ENCODE results near the gene ELP5. TPM values are rescaled to one million over a fixed set of nuclear protein-coding genes. Genes with fewer than 3 reads are reported as not detected.
A peak's percentile ranks its signal among the peaks of the same experiment; 100 is the strongest.

Gene ELP5
- total and polyA plus RNA-seq, 2 donors from 2014 or later = 41.9 to 110 TPM

DNA sequence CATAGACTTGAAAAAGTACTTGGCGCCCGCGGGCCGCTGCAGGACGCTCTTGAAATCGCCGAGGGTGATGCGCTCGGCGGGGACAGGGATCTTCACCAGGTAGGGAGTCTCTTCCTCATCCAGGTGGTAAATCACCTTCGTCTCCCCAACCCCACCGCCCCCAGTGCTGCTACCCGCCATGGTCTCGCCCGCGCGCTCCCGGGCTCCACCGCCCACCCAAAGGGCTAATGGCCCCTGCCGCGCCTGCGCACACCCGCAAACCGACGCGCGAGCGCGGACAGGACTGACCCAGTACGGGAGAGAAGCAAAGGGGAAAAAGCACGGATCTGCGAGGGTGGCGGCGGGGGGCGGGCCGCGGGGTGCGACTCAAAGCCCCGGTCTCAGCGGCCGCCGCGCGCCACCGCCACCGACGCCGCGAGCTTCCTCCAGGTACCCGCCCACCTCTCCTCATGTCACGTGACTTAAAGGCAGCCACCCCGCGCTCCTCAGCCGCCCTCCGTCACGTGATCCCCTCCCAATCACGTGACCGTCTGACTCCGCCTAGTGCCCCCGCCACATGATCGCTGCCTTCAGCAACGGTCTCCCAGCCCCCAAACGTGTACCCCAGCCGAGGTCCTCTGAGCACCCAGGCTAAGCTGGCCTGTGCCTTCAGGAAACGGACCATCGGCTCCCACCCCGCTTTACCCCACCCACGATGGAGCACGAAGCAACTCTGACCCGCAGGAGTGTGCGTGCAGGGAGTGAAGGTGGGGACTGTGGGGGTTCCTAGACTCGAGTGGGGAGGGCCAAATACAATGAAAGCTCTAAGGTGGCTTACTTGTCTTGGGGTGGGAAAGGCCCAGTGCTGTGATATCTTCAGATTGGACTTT lies 17.7 kb upstream of the ELP5 start, which contains the start of gene DVL2:
DVL2 (minus strand) TSS at position 435 of the 869 bp plus-strand sequence; CDS start at position 180, 255 bp downstream.
- TF ChIP-seq, protein P1, sequence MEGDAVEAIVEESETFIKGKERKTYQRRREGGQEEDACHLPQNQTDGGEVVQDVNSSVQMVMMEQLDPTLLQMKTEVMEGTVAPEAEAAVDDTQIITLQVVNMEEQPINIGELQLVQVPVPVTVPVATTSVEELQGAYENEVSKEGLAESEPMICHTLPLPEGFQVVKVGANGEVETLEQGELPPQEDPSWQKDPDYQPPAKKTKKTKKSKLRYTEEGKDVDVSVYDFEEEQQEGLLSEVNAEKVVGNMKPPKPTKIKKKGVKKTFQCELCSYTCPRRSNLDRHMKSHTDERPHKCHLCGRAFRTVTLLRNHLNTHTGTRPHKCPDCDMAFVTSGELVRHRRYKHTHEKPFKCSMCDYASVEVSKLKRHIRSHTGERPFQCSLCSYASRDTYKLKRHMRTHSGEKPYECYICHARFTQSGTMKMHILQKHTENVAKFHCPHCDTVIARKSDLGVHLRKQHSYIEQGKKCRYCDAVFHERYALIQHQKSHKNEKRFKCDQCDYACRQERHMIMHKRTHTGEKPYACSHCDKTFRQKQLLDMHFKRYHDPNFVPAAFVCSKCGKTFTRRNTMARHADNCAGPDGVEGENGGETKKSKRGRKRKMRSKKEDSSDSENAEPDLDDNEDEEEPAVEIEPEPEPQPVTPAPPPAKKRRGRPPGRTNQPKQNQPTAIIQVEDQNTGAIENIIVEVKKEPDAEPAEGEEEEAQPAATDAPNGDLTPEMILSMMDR (IDR thresholded peaks at IDR 0.05; ENCODE audit: borderline replicate concordance, extremely low read depth, insufficient read depth) = peak; percentile 2
- peak within 1 kb of the TSS; percentile 95 to 97 (median 97) for H3K4me3 ChIP-seq (ENCODE audit: low read length in 3 of 3)
- no peaks in the 10 kb centered on the region for H3K27me3 ChIP-seq (ENCODE audit: control insufficient read depth, insufficient read depth, low read length)
- H3K9me3 ChIP-seq (ENCODE audit: control insufficient read depth in 2 of 3, insufficient read depth in 1 of 3, low read length in 3 of 3) = no peaks in the 10 kb centered on the region
- DNase-seq (peak; percentile 95 to 99 (median 97)), FAIRE-seq (no peak)
- intact Hi-C loops (cut with DNase I) = no loop called here
- H3K27ac ChIP-seq (ENCODE audit: low read depth in 2 of 2, low read length in 2 of 2) = peak within 1 kb of the TSS; percentile 97 to 98
- peaks cover 0 to 23% (median 10%) of the 10 kb centered on the region in 3 donors for H3K36me3 ChIP-seq (ENCODE audit: control insufficient read depth in 2 of 3, insufficient read depth in 3 of 3, low read length in 3 of 3)
- peak within 1 kb of the TSS; percentile 71 to 99 (median 96) for H3K9ac ChIP-seq (ENCODE audit: low read length in 3 of 3)
- H3K4me1 ChIP-seq (ENCODE audit: control insufficient read depth in 2 of 3, insufficient read depth in 2 of 3, low read depth in 1 of 3, low read length in 3 of 3) = peaks cover 3 to 23% (median 6%) of the 10 kb centered on the region in 3 donors

DNA sequence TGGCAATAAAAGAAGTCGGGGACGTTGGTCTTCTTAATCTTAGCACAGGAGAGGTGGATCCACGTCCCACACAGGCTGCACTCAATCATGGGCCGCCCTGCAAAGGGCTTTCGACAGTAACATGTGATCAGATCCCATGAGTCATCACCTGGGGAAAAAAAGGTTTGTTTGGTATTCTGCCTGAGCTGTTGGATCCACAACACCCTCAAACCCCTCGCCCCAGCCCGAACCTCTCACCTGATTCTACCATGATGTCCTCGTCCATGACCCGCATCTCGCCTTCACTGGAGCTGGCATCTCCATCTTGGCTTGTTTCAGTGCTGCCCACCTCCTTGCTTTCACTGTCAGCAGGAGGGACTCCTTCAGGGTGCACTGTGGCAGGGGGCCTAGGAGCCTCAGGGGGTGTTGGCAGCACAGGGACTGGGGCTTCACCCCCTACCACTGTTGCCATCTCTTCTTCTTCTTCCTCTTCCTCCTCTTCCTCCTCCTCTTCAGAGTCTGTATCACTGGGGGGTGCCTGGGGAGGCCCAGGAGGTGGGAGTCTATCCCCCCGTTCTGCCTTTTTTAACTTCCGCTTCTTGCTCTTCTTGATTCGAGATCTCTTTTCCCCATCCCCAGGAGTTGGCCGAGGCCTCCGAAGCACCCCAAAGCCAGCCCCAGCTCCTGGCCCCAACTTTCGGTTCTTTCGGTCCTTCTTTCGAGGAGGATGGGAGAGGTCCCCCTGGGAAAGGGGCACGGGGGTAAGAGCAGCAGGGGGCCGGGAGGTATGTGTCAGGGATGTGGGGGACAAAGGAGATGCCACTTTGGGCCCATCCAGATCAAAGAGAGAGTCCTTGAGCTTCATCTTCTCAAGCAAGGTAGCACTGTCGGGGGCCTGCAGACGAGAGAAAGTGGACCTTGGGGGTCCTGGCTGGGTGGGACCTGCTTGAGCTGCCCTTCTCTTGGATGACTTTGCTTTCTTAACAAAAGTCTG lies 16.0 kb upstream of the ELP5 start:
- no peaks in the 10 kb centered on the region for H3K27me3 ChIP-seq (ENCODE audit: control insufficient read depth, insufficient read depth, low read length)
- FAIRE-seq (no peak), DNase-seq (peak in 2 of 5 donors; percentile 49 to 69)
- TF ChIP-seq, protein P1 (IDR thresholded peaks at IDR 0.05; ENCODE audit: borderline replicate concordance, extremely low read depth, insufficient read depth) = no peak
- peak overlapping the region in 1 of 3 donors; percentile 95 for H3K4me3 ChIP-seq (ENCODE audit: low read length in 3 of 3)
- no peak overlapping the region for H3K27ac ChIP-seq (ENCODE audit: low read depth in 2 of 2, low read length in 2 of 2)
- intact Hi-C loops (cut with DNase I) = no loop called here
- no peak overlapping the region for H3K9ac ChIP-seq (ENCODE audit: low read length in 3 of 3)
- peaks cover 7 to 33% (median 17%) of the 10 kb centered on the region in 3 donors for H3K4me1 ChIP-seq (ENCODE audit: control insufficient read depth in 2 of 3, insufficient read depth in 2 of 3, low read depth in 1 of 3, low read length in 3 of 3)
- no peaks in the 10 kb centered on the region for H3K9me3 ChIP-seq (ENCODE audit: control insufficient read depth in 2 of 3, insufficient read depth in 1 of 3, low read length in 3 of 3)
- H3K36me3 ChIP-seq (ENCODE audit: control insufficient read depth in 2 of 3, insufficient read depth in 3 of 3, low read length in 3 of 3) = peaks cover 7 to 24% (median 13%) of the 10 kb centered on the region in 3 donors

DNA sequence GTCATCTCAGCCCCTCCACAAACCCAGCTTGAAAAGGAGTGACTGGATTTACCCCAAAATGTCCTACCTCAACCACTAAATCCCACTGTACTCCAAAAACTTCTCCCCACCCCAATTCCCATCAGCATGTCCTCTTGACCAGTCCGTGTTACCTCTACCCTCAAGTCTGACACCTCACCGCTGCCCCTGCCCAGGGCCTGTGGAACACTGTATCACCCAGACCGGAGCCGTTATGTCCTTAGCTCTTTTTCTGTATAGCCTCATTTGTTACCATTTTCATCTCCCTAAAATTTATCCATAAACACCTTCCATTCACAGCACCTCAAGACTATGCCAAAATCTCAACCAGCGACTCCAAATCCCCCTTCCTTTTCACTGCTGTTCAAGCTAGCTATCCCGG lies 15.2 kb upstream of the ELP5 start:
- Histone ChIP-seq H3K36me3 (ENCODE audit: control insufficient read depth in 2 of 3, insufficient read depth in 3 of 3, low read length in 3 of 3) (peaks cover 7 to 26% (median 13%) of the 10 kb centered on the region in 3 donors), H3K27me3 (ENCODE audit: control insufficient read depth, insufficient read depth, low read length) (no peaks in the 10 kb centered on the region), H3K9ac (ENCODE audit: low read length in 3 of 3) (no peak overlapping the region), H3K4me1 (ENCODE audit: control insufficient read depth in 2 of 3, insufficient read depth in 2 of 3, low read depth in 1 of 3, low read length in 3 of 3) (peaks cover 10 to 40% (median 21%) of the 10 kb centered on the region in 3 donors), H3K4me3 (ENCODE audit: low read length in 3 of 3) (peak overlapping the region in 1 of 3 donors; percentile 63), H3K27ac (ENCODE audit: low read depth in 2 of 2, low read length in 2 of 2) (no peak overlapping the region), H3K9me3 (ENCODE audit: control insufficient read depth in 2 of 3, insufficient read depth in 1 of 3, low read length in 3 of 3) (no peaks in the 10 kb centered on the region)
- no peak for DNase-seq
- FAIRE-seq = no peak
- intact Hi-C loops (cut with DNase I) = no loop called here
- TF ChIP-seq, protein P1 (IDR thresholded peaks at IDR 0.05; ENCODE audit: borderline replicate concordance, extremely low read depth, insufficient read depth) = no peak
